Common myeloid progenitor, CD34-positive (primary cell): ENCODE results near the gene SLC7A7.

Source experiments
- CTCF ChIA-PET: fragments of 350-600 bp; sonication (Branson Sonifier 250); formaldehyde crosslinking; loops from one replicate; lab custom pipeline; 2021; ENCODE audit warnings: antibody characterized with exemption; lab: Charles Lee
- POLR2A ChIA-PET: fragments of 350-600 bp; sonication (Branson Sonifier 250); formaldehyde crosslinking; loops from one replicate; lab custom pipeline; 2021; ENCODE audit warnings: antibody characterized with exemption; lab: Charles Lee
- DNase-seq, 3 donors: peaks; one replicate each; pipeline versions ENCODE4 v3.0.0 to v3.0.0-alpha.2; 2013
- H3K27ac ChIP-seq, 2 experiments: 1 replicate in 1 of 2; 2 replicates in 1 of 2; pipeline ENCODE4 v1.7.0; 2013; ENCODE audit warnings: inconsistent platforms in 2 of 2, low read length in 2 of 2, mild to moderate bottlenecking in 2 of 2, low read depth in 1 of 2, moderate library complexity in 1 of 2; ENCODE audit not compliant: severe bottlenecking in 2 of 2, insufficient read depth in 1 of 2, poor library complexity in 1 of 2
- H3K27me3 ChIP-seq, 5 experiments: replicated peaks in 2 of 5; 1 replicate in 3 of 5; 2 replicates in 2 of 5; pipeline versions ENCODE4 v1.6.1 to v1.7.0; 2013; ENCODE audit warnings: low read length in 4 of 5, mild to moderate bottlenecking in 2 of 5, moderate library complexity in 2 of 5, inconsistent platforms in 1 of 5; ENCODE audit not compliant: insufficient read depth in 5 of 5, control insufficient read depth in 4 of 5
- H3K36me3 ChIP-seq, 4 experiments: 1 replicate in 2 of 4; 2 replicates in 2 of 4; pipeline versions ENCODE4 v1.6.1 to v1.7.0; 2013; ENCODE audit warnings: low read length in 3 of 4, control low read depth in 1 of 4, mild to moderate bottlenecking in 1 of 4; ENCODE audit not compliant: control insufficient read depth in 4 of 4, insufficient read depth in 4 of 4
- H3K4me1 ChIP-seq, 4 experiments: 1 replicate in 3 of 4; 2 replicates in 1 of 4; pipeline versions ENCODE4 v1.6.1 to v1.7.1; 2013; ENCODE audit warnings: low read length in 3 of 4, mild to moderate bottlenecking in 3 of 4, control low read depth in 1 of 4, inconsistent platforms in 1 of 4, moderate library complexity in 1 of 4; ENCODE audit not compliant: control insufficient read depth in 4 of 4, insufficient read depth in 4 of 4; ENCODE audit errors: control extremely low read depth in 1 of 4
- H3K4me3 ChIP-seq, 7 experiments: 1 replicate in 4 of 7; 2 replicates in 3 of 7; pipeline versions ENCODE4 v1.5.1 to v1.7.0; 2013; ENCODE audit warnings: mild to moderate bottlenecking in 7 of 7, low read length in 6 of 7, moderate library complexity in 6 of 7, inconsistent platforms in 2 of 7, low read depth in 2 of 7, control low read depth in 1 of 7; ENCODE audit not compliant: insufficient read depth in 4 of 7, control insufficient read depth in 1 of 7; ENCODE audit errors: extremely low read depth in 1 of 7
- H3K9me3 ChIP-seq, 5 experiments: 1 replicate in 4 of 5; 2 replicates in 1 of 5; pipeline versions ENCODE4 v1.6.1 to v1.7.1; 2013; ENCODE audit warnings: low read length in 4 of 5, mild to moderate bottlenecking in 2 of 5, inconsistent platforms in 1 of 5, low read depth in 1 of 5, moderate library complexity in 1 of 5; ENCODE audit not compliant: control insufficient read depth in 4 of 5, insufficient read depth in 2 of 5; ENCODE audit errors: control extremely low read depth in 1 of 5
- WGBS: methylation state at CpG from one replicate; pipeline ENCODE4 v1.1.5; 2013; ENCODE audit not compliant: insufficient coverage; 5-methylcytosine and 5-hydroxymethylcytosine counted together

Gene SLC7A7

DNA sequence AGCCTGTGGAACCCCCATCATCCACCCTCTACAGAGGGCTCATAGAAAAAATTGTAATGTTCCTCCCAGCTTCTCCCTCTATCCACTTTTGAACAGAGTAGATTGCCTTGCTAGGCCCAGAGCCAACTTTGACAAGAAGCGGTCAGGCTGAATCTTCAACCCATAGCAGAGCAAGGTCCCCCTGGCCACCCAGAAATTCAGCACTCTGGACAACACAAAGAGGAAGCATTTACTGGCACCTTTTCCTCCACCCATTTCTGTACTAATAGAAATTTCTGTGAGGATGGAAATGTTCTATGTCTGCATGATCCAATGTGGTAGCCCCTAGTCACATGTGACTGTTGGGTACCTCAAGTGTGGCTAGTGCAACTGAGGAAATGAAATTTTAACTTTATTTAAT, 91.4 kb downstream of the SLC7A7 start:
- CTCF ChIA-PET: no interaction called here
- WGBS: no CpG with 5 or more reads among the region's 1 CpG
- Histone ChIP-seq H3K27me3 (peaks cover 0 to 1% (median 0%) of the 10 kb centered on the region in 5 experiments), H3K4me1 (no peaks in the 10 kb centered on the region), H3K4me3 (no peak overlapping the region), H3K27ac (no peak overlapping the region), H3K36me3 (no peaks in the 10 kb centered on the region), H3K9me3 (no peaks in the 10 kb centered on the region)
- POLR2A ChIA-PET: no interaction called here
- DNase-seq: no peak
